Measurements from ENCODE around the gene ACOT11. TPM values are rescaled to one million over a fixed set of nuclear protein-coding genes. Genes with fewer than 3 reads are reported as not detected.

The ACOT11 gene
- total RNA-seq, 2 experiments from 2014 or later, result 1.0 to 1.3 TPM

DNA sequence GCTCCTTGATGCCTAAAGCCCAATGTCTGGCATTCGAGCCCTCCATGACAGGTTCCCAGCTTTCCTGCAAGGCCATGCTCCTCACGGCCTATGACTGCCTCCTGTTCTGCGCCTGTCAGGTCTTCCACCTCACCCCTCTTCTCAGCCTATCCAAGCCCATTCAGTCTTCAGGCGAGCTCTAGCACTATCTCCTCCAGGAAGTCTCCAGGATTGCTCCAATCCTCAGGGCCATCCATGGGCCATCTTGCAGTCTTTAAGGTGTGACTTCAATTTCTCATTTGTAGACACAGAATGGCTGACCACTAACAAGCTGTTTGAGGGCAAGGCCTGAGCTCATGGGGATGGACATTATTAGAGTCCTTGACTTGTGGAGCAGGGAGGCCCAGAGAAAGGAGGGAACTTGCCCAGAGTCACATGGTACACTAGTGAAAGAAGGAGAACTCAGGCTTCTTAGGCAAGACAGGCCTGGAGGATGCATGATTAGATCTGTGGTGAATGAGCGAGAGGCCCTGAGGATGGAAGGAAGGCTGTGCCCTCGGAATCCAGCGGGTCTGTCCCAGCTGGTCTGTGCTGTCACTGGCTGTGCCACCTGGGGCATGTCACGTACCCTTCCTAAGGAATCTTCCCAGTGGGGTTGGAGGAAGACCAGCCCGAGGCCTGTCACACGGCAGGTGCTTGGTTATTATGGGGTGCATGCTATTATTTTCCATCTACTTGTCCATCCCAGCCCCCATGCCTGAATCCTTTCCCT lies 1.2 kb upstream of the ACOT11 start:
- H3K4me1 Mint-ChIP-seq, result peaks cover 7% of the 10 kb centered on the region
- no peaks in the 10 kb centered on the region for H3K36me3 Mint-ChIP-seq
- no peaks in the 10 kb centered on the region for H3K9me3 Mint-ChIP-seq
- DNase-seq, result no peak
- H3K27me3 Mint-ChIP-seq, result no peaks in the 10 kb centered on the region
- no peak overlapping the region for H3K27ac Mint-ChIP-seq
- no peak overlapping the region for H3K4me3 Mint-ChIP-seq

DNA sequence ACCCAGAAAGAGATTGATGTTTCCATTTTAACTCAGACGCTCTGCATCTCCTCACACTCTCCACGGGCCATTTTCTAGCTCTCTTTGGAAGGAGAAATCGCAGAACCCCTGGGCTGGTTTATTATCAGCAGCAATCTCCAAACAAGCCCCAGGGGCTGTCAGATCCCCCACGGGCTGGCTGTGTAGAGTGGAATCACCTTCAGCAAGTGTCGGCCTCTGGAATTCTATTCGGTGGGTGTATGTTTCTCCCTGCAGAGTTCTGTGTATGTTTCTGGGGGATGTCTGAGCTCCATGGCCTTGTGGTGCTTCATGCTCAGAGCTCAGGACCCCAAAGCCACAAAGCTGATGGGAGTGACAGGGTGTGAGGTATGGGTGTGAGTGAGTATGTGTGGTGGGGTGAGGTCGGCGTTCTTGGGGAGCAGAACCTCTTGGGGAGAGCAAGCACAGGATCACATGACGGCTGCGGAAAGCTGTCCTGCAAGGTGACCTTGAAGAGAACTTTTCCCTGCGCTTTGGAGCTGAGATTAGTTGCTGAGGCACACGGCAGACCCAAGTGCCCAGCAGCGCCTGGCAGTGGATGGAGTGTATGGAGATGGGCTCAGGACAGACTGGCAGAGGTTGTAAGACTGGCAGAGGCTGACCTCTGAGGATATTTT lies 489 bp downstream of the ACOT11 start:
- no peak for DNase-seq
- Mint-ChIP-seq H3K27me3 (no peaks in the 10 kb centered on the region), H3K9me3 (no peaks in the 10 kb centered on the region), H3K27ac (no peak overlapping the region), H3K36me3 (no peaks in the 10 kb centered on the region), H3K4me1 (no peaks in the 10 kb centered on the region), H3K4me3 (no peak overlapping the region)

DNA sequence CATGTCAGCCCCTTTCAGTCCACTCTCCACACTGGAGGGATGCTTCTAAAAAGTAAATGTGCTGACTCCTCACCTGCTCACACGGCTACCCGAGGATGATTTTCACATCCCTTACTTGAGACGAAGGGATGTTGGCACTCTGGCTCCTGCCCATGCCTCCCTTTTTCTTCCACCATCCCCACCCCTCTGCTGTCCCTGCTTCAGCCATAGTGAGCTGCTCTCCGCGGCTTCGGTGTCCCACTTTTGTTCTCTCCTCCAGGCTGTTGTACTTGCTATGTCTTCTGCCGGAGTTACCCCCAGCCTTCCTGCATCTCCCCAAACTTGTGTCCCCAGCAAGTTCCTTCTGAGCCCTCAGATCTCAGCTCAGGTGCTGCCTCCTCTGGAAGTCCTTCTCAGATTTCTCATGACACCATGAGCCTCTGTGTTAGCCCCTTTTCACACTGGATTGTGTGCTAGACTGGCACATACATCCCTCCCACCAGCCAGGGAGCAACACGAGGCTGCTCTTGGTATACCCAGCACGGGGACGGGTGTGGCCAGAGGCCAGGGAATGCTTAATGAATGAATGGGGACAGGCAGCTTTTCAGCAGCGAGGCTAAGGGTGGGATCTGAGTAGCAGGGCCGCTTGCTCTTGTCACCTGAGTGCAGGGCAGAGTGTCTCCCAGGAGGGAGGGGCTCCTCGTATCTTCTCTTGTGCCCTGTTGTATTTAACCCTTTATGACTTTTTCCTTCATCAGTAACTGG lies 1.3 kb downstream of the ACOT11 start:
- Mint-ChIP-seq H3K4me3 (no peak overlapping the region), H3K36me3 (no peaks in the 10 kb centered on the region), H3K4me1 (no peaks in the 10 kb centered on the region), H3K9me3 (no peaks in the 10 kb centered on the region), H3K27me3 (no peaks in the 10 kb centered on the region), H3K27ac (no peak overlapping the region)
- DNase-seq, result no peak

DNA sequence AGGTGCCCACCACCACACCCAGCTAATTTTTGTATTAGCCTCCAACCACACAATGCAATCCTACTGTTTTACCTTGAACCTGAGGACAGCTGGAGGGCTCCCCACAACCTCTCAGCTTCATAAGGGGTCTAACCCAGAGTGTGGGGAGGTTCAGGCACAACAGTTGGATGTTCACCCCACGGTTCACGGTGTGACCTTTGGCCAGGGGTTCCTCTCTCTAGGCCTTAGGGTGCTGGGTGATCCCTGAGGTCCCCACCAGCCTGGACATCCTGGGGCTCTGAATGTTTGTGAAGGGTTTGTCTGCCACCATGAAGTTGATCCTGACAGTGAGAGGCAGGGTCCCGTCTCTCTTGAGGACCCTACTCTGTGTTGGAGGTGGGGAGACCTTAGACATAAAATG lies 3.9 kb downstream of the ACOT11 start:
- Mint-ChIP-seq H3K4me1 (no peaks in the 10 kb centered on the region), H3K9me3 (peaks cover 5% of the 10 kb centered on the region), H3K27me3 (no peaks in the 10 kb centered on the region), H3K4me3 (no peak overlapping the region), H3K27ac (no peak overlapping the region), H3K36me3 (no peaks in the 10 kb centered on the region)
- DNase-seq, result no peak

DNA sequence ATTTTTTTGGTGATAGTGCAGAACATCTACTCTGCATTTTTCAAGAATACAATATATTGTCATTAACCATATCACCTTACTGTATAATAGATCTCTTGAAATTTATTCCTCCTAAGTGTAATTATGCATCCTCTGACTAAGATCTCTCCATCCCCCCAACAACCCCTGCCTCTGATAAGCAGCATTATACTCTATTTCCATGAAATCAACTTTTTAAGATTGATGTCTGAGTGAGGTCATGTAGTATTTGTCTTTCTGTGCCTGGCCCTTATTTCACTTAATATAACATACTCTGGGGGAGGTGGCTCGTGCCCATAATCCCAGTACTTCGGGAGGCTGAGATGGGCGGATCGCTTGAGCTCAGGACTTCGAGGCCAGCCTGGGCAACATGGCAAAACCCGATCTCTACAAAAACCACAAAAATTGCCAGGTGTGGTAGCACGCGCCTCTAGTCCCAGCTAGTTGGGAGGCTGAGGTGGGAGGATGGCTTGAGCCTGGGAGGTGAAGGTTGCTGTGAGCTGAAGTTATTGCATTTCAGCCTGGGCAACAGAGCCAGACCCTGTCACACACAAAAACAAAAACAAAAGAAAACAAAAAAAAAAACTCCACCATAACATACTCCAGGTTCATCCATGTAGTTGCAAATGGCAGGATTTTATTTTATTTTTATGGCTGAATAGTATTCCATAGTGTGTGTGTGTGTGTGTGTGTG lies 5.7 kb downstream of the ACOT11 start:
- Mint-ChIP-seq H3K27me3 (no peaks in the 10 kb centered on the region), H3K4me3 (no peak overlapping the region), H3K27ac (no peak overlapping the region), H3K4me1 (no peaks in the 10 kb centered on the region), H3K9me3 (peaks cover 5% of the 10 kb centered on the region), H3K36me3 (no peaks in the 10 kb centered on the region)
- DNase-seq, result no peak

DNA sequence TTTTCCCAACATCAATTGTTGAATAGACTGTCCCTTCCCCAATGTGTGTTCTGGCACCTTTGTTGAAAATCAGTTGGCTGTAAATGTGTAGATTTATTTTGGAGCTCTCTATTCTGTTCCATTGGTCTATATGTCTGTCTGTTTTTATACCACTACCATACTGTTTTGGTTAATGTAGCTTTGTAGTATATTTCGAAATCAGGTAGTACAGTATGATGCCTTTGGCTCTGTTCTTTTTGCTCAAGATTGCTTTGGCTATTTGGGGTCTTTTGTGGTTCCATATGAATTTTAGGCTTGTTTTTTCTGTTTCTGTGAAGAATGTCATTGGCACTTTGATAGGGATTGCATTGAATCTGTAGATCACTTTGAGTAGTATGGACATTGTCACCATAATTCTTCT lies 8.1 kb downstream of the ACOT11 start:
- peaks cover 5% of the 10 kb centered on the region for H3K9me3 Mint-ChIP-seq
- no peak for DNase-seq
- no peak overlapping the region for H3K4me3 Mint-ChIP-seq
- no peak overlapping the region for H3K27ac Mint-ChIP-seq
- no peaks in the 10 kb centered on the region for H3K4me1 Mint-ChIP-seq
- H3K27me3 Mint-ChIP-seq, result no peaks in the 10 kb centered on the region
- no peaks in the 10 kb centered on the region for H3K36me3 Mint-ChIP-seq

DNA sequence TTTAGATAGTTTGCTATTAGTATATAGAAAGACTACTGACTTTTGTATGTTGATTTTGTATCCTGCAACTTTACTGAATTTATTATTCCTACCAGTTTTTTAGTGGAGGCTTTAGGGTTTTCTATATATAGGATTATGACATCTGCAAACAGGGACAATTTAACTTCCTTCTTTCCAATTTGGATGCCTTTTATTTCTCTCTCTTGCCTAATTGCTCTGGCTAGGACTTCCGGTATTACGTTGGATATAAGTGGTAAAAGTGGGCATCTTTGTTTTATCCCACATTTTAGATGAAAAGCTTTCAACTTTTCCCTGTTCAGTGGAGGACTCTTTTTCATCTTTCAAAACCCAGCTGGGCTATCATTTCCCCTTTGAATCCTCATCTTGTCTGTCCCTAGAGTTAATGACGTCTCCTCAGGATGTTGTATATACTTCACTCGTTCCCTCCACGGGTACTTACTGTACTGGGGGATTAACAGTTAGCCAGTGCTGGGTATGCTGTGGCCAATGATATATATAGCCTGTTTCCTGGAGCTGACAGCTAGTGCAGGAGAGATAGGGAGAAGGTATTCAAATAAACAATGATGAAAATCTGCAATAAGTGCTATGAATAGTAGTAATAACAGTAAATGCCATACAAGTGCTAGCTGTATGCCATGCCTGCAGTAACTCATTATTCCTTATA lies 9.8 kb downstream of the ACOT11 start:
- no peak for DNase-seq
- H3K27me3 Mint-ChIP-seq, result no peaks in the 10 kb centered on the region
- no peak overlapping the region for H3K4me3 Mint-ChIP-seq
- no peaks in the 10 kb centered on the region for H3K36me3 Mint-ChIP-seq
- no peak overlapping the region for H3K27ac Mint-ChIP-seq
- no peaks in the 10 kb centered on the region for H3K4me1 Mint-ChIP-seq
- H3K9me3 Mint-ChIP-seq, result peaks cover 5% of the 10 kb centered on the region

DNA sequence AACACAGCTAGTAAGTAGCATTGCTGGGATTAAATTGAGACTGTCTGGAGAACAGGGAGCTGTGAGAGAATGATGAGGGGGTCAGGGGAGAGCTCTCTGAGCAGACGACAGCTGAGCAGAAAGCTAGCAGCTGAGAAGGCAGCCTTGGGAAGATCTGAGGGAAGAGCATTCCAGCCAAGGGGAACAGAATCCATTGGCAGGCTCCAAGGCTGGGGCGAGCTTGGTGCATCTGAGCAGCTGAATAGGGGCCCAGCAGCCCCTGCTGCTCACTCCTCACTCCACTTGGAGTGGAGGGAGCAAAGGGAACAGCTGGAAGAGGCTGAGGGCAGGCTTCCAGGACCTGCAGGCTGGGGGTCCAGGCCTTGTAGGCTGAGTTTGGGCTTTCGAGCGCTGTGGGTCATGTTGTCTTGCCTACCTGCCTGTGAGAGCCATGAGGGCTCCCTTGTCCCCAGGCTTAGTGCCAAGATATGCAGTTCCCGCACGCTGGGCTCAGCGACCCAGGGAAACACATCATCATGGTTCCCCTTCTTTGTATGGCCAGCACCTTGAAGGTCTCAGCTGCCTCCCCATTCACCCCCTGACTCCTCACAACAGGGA lies 10.5 kb downstream of the ACOT11 start:
- Mint-ChIP-seq H3K4me1 (no peaks in the 10 kb centered on the region), H3K27ac (no peak overlapping the region), H3K9me3 (peaks cover 5% of the 10 kb centered on the region), H3K4me3 (no peak overlapping the region), H3K36me3 (no peaks in the 10 kb centered on the region), H3K27me3 (no peaks in the 10 kb centered on the region)
- no peak for DNase-seq

DNA sequence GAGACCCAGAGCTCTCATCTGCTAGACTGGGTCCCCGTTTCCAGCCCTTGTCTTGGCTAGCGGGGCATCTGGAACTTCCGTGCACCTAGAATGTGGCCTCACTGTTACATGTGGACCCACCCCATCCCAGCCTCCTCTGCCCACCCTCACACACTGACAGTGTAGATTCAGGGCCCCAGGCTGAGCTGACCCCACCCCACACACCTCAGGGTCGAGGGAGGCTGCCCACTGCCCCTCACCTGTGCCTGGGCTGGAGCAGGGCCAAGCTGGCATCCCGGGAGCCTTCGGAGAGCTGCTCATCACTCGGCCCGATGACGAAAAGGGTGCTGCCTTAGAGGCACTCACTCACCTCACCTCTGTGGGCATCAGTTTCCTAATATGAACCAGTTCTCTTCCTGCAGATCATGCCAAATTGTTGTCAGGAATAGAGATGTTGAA lies 11.1 kb downstream of the ACOT11 start:
- no peaks in the 10 kb centered on the region for H3K27me3 Mint-ChIP-seq
- no peak for DNase-seq
- H3K9me3 Mint-ChIP-seq, result peaks cover 5% of the 10 kb centered on the region
- no peak overlapping the region for H3K4me3 Mint-ChIP-seq
- H3K36me3 Mint-ChIP-seq, result no peaks in the 10 kb centered on the region
- H3K4me1 Mint-ChIP-seq, result no peaks in the 10 kb centered on the region
- H3K27ac Mint-ChIP-seq, result no peak overlapping the region

DNA sequence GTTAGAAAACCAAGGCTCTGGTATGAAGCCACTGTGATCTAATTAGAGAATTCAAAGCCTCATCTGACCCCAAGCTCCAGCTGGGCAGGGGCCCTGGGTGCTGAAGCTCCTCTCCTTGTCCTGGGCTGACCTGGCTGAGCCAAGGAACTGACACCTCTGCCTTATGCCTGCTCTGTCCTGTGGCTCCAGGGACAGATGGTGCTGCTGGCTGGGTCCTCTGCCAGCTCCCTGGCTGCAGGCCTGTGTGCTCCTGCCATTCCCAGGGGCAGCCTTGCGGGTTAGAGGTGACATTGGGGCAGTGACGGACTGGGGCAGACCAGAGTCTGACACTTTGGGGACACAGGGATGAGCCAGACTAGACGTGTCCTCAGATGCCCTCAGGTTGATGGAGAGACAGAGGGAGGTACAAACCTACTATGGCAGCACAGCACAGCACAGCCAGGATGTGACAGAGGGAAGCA lies 11.8 kb downstream of the ACOT11 start:
- H3K4me1 Mint-ChIP-seq, result peaks cover 2% of the 10 kb centered on the region

DNA sequence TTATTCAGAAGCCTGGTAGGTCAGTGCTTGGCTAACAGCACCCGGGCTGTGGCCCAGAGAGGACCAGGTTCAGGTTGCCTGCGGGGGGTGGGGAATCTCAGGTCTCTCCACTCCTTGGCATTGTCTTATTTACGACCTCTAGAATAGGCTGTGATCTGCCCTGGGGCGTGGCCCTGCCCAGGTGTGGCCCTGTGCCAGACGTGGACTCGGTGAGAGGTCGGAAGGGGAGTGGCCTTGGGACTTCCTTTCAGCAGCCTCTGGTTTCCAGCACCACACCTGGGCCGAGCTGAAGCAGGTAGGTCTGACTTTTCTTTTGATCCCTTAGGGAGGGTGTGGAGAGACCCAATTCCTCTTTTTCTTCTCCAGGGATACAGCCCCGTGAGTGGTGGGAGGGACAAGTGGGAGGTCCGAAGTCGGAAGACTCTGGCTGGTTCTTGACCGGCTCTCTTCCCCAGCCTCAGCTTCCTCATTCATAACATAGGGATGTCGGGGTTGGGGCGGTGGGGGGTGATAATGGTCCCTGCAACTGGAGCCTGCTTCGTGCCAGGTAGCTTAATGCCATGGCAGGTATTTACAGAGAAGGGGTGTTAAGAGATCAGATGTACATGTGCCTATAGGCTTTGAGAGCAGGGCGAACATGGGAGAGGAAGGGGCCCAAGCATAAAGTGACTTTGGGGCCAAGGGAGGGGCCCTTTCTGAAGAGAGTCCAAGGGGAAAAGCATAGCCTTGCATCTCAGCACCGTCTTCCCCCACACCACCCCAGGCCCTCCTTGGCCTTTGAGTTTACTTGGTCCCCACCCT lies 16.5 kb downstream of the ACOT11 start:
- Mint-ChIP-seq H3K27me3 (no peaks in the 10 kb centered on the region), H3K4me3 (no peak overlapping the region), H3K36me3 (no peaks in the 10 kb centered on the region), H3K9me3 (no peaks in the 10 kb centered on the region), H3K27ac (no peak overlapping the region), H3K4me1 (peaks cover 2% of the 10 kb centered on the region)
- DNase-seq, result no peak

More for the DNA sequence above, 11.8 kb downstream of the ACOT11 start:
- Mint-ChIP-seq H3K9me3 (peaks cover 5% of the 10 kb centered on the region), H3K27ac (no peak overlapping the region), H3K36me3 (no peaks in the 10 kb centered on the region), H3K4me3 (no peak overlapping the region), H3K27me3 (no peaks in the 10 kb centered on the region)
- no peak for DNase-seq

DNA sequence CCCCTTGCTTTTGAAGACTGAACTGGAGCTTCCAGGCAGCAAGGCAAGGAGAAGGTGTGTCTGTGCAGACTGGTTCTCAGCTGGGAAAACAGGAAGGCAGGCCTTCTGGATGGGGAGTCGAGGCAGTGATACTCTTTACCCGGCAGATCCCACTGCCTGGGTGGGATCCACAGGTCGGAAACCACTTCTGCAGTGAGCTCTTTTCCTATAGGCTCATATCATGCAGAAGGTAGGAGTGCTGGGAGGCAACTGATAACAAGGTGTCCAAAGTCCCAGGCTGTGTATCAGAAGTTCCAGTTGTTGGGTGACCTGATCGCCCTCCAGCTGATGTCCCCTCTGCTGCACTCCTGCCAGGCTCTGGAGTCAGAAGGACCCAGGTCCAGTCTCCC lies 17.1 kb downstream of the ACOT11 start:
- DNase-seq, result no peak
- Mint-ChIP-seq H3K27ac (no peak overlapping the region), H3K9me3 (no peaks in the 10 kb centered on the region), H3K4me3 (no peak overlapping the region), H3K27me3 (no peaks in the 10 kb centered on the region), H3K4me1 (peaks cover 2% of the 10 kb centered on the region), H3K36me3 (no peaks in the 10 kb centered on the region)

DNA sequence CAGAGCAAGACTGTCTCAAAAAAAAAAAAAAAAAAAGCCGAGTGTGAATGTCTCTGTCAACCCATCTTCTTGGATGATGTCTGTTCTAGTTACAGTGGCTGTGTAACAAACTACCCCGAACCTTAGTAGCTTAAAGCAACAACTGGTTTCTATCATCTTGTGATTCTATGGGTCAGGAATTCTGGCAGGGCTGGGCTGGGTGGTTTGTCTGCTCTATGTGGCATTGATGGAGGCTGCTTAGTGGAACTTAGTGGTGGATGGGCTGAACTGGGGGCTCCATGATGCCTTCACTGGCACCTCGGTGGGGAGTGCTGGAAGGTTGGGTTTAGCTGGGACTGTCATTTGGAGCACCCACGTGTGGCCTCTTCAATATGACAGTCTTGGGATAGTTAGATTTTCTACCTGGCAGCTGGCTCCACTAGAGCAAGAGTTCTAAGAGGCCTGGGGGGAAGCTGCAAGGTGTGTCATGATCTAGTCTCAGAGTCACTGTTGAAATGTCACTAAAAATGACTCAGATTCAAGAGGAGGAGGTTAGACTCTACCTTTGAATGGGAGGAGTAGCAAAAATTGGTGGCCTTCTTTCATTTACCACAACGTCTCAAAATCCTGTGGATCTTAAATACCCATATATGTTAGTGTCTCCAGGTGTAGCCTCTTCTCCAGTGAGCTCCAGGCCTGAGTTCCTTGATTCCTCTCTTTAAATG lies 18.6 kb downstream of the ACOT11 start:
- H3K4me1 Mint-ChIP-seq, result peaks cover 2% of the 10 kb centered on the region
- H3K9me3 Mint-ChIP-seq, result no peaks in the 10 kb centered on the region
- no peaks in the 10 kb centered on the region for H3K27me3 Mint-ChIP-seq
- H3K27ac Mint-ChIP-seq, result no peak overlapping the region
- no peaks in the 10 kb centered on the region for H3K36me3 Mint-ChIP-seq
- DNase-seq, result no peak
- H3K4me3 Mint-ChIP-seq, result no peak overlapping the region
